ENCODE data around the gene TSPO2.
"Not testable (repeated sequence)": the region's sequence is repeated elsewhere in the genome, so short reads cannot be mapped to it uniquely, and the experiment has no call there.

TSPO2 gene

DNA sequence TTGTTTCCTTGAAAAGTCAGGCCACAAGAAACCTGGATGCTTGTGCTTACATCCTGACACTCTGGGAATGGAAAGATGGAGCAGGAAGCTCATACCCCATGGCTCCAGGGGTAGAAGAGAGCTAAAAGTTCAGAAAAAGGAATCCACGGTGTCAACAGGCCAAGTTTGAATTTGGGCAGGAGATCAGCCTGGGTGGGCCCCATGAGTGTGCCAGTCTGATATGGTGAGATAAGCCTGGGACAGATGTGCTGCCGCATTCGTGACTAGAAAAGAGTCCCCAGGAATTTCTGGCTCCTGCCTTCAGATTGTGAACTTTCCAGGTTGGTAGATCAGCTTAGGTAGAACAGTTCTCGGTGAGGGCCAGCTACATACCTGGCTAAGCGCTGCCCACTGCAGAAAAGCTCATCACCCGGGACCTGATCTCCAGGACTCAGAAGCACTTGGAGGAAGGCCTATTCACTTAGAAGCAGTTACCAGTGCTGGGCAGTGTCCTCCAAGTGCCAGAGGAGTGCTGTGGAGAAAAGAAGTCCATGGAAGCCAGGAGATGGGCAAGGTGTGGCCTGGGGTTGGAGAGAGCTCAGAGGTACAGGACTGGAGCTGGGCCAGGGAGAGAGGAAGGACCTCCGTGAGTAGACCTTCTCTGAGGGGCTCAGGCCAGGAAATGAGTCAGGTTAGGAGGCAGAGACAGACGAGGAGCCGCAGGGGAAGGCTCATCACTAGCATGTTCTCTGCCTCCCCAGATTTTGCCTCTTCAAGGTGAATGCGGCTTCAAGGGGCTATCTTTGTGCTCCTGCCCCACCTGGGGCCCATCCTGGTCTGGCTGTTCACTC is at the start of gene TSPO2:
TSS of gene TSPO2 (plus strand) at position 242 of the 830 bp plus-strand sequence. CDS start at position 761, 519 bp downstream.
- no peak for DNase-seq

- no peak for DNase-seq
Observed at GRCh38 chr6:40992746-40993145, 49.5 kb upstream of the TSPO2 start.

DNA sequence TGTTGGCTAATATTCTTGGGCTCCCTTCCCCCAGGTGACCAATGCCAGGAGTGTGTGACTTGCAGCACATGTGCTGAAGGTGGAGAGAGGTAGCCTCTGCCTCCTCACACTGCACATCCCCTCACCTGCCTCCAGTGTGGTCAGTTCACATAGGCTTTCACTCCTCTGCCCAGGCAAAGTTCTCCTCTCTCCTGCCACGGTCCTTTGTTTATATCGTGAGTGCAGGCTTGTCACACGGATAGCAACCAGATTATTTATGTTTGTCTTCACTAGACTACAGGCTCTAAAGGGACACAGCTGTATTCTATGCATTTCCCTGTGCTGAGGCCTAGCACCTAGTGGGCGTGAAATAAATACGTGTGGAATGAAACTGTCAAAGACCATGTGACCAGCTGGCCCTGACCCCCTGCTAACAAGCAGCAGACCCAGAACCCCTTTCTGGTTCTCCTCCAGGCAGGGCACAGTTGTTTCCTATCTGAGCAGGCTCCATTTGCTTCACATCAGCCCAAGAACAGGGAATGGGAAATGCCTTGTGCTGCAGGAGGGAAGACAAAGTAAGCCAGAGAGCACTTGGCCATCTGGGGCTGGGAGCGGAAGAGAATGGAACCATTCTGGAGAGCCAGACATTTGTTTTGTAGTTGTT is 45.6 kb upstream of the TSPO2 start:
- no peak for DNase-seq

- no peak for DNase-seq
Observed at GRCh38 chr6:40997234-40997957, 44.9 kb upstream of the TSPO2 start.

GRCh38 chr6:40998661-40999060 is 43.6 kb upstream of the TSPO2 start:
- DNase-seq = no peak

- DNase-seq = no peak
Observed at GRCh38 chr6:40999569-40999968, 42.7 kb upstream of the TSPO2 start.

GRCh38 chr6:41000248-41000647 is 42.0 kb upstream of the TSPO2 start:
- DNase-seq = no peak

DNA sequence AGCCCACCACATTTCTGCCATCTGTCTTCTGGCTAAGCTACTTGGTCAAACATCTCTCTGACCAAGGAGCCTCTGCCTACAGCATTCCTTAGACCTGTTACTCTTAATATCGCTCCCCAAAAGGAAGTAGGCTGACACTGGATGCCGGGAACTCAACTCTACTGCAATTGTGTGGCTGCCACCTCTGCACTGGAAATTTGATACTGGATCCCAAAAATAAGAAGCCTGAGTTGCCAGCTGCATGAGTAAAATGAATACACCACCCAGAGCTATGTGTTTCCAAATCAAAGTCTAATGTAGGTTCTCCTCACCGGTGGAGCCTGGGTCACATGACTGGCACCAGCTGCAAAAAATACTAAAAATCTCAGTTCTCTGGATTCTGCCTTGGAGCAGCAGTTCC is 40.1 kb upstream of the TSPO2 start:
- no peak for DNase-seq

DNA sequence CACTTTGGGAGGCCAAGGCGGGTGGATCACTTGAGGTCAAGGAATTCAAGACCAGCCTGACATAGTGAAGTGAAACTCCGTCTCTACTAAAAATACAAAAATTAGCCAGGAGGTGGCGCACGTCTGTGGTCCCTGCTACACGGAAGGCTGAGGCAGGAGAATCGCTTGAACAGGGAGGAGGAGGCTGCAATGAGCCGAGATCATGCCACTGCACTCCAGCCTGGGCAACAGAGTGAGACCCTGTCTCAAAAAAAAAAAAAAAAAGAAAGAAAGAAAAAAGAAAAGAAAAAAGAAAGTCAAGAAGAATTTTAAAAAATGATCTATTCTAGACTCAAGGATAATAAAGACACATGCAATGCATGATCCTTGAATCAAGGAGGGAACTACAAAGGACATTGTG is 36.0 kb upstream of the TSPO2 start:
- peak; percentile 34 for DNase-seq

GRCh38 chr6:41006980-41007379 is 35.3 kb upstream of the TSPO2 start:
- not testable (repeated sequence) for DNase-seq

DNA sequence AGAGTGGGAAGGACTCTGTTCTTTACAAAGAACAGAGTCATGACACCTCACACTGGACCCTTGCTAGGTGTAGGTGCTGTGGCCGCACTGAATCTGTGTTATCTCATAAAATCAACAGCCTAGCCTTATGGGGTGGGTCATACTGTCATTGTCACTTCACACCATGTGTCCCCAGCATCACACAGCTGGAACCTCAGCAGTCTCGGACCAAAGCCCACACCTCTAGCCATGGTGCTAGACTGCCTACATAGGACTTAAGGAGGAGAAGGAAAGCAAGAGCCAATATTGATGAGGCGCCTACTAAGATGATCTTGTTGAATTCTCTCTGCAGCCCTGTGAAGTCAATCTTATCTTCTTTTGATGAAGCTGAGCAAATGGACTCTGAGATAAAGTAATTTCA is 34.3 kb upstream of the TSPO2 start:
- DNase-seq = no peak

- DNase-seq = no peak
Observed at GRCh38 chr6:41009669-41010068, 32.6 kb upstream of the TSPO2 start.

- no peak for DNase-seq
Observed at GRCh38 chr6:41011673-41012072, 30.6 kb upstream of the TSPO2 start.

GRCh38 chr6:41013466-41014153 is 28.7 kb upstream of the TSPO2 start:
- no peak for DNase-seq

DNA sequence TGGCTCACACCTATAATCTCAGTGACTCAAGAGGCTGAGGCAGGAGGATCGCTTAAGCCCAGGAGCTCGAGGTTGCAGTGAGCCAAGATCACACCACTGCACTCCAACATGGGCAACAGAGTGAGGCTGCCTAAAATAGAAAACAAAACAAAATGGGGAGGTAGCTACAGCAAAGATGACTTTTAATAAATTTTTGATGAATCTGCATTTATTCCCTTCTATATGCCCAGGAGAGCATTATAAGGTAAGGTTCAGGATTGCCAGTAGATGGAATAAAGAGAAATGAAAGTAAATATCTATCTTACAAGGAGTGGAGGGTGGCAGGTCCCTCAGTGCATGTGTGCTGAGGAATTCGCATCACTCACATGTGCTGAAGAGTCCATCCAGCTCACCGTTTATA is 27.5 kb upstream of the TSPO2 start:
- no peak for DNase-seq

GRCh38 chr6:41015860-41016259 is 26.4 kb upstream of the TSPO2 start:
- DNase-seq = not testable (repeated sequence)

- DNase-seq = no peak
Observed at GRCh38 chr6:41017663-41018062, 24.6 kb upstream of the TSPO2 start.

GRCh38 chr6:41021832-41022231 is 20.4 kb upstream of the TSPO2 start:
- no peak for DNase-seq

DNA sequence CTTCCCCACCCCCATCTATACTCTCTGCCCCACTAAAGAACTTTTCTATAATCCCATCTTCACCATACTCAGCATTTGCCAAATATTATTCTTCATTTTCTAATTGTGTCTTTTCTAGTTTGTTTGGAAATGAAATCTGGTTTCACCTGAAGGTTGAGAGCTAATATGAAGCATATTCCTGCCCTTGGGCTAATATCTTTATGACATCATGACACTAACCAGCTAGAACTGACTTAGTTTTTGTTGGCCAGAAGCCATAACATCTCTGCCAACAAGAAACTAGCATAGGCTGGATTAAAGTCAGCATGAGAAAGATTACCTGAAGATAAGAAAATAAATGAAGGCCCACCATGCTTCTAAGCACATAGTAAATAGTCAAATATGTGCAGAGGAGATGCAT is 20.0 kb upstream of the TSPO2 start:
- no peak for DNase-seq

GRCh38 chr6:41023114-41023513 is 19.2 kb upstream of the TSPO2 start:
- DNase-seq = no peak

DNA sequence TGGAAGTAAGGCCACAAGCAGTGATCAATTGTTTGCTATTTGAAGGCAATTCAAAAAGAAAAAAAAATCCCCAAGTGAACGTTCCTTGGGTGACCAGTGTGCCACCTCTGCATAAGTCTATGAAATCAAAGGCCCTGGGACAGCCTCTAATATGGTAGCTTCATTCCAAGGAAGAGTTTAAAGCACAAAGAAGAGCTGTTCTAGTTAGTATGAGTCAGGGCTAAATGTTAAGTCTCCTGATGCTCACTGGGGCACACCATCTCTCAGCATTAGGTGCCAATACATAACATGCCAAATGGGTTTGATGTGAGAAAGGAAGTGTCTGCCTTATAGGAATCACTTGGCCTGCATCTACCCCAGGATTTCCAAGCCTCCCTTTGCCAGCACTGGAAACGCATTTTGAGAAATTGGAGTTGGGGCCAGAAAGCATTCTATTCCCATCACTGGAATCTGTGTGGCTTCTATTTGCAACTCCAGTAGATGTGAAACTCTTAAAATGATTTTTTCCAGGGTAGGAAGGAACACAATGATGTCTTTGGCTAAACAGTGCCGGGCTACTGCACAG is 16.2 kb upstream of the TSPO2 start:
- no peak for DNase-seq

- no peak for DNase-seq
Observed at GRCh38 chr6:41027241-41027640, 15.0 kb upstream of the TSPO2 start.

Data from NCI-H187 treated with DMSO at 0.1 percent for 48 hours (cell line).